ENCODE results near the gene CT47A1. TPM values are rescaled to one million over a fixed set of nuclear protein-coding genes. Genes with fewer than 3 reads are reported as not detected.
"Not testable (repeated sequence)": the region's sequence is repeated elsewhere in the genome, so short reads cannot be mapped to it uniquely, and the experiment has no call there.

Gene CT47A1
- not detected for polyA plus RNA-seq (2013, experiment 1 of 2)
- polyA plus RNA-seq (2013, experiment 2 of 2): not detected

GRCh38 chrX:120985660-120986059, at the start of gene CT47A1:
Gene CT47A1, minus strand, starts transcription at chrX:120985760. Its CDS starts 231 bp downstream, at chrX:120985529.
- H3K4me3 ChIP-seq (ENCODE audit: low read length); H2BK15ac ChIP-seq (replicated peaks; ENCODE audit: low read depth); H2BK5ac ChIP-seq (ENCODE audit: low read length); H3K79me1 ChIP-seq (ENCODE audit: low read length); H3K18ac ChIP-seq (ENCODE audit: low read length); H3K27me3 ChIP-seq (ENCODE audit: insufficient read depth, low read length, poor library complexity); H3K4me2 ChIP-seq (ENCODE audit: low read length); H3K27ac ChIP-seq (ENCODE audit: low read depth, low read length); H3K79me2 ChIP-seq (ENCODE audit: control insufficient read depth, insufficient read depth, low read length); H3K4me1 ChIP-seq (ENCODE audit: control insufficient read depth, low read depth, low read length); H4K8ac ChIP-seq (ENCODE audit: low read depth, low read length); H4K5ac ChIP-seq (ENCODE audit: low read length); H3K23ac ChIP-seq (ENCODE audit: low read length); H3K9ac ChIP-seq (ENCODE audit: low read length); H2AK5ac ChIP-seq (ENCODE audit: low read length); H3K36me3 ChIP-seq (ENCODE audit: control insufficient read depth, insufficient read depth, low read length); H3K4ac ChIP-seq (ENCODE audit: low read depth, low read length); DNase-seq; H3K56ac ChIP-seq (ENCODE audit: low read length); H2BK120ac ChIP-seq (ENCODE audit: low read depth, low read length): not testable (repeated sequence)
- WGBS (ENCODE audit: extremely low coverage, insufficient coverage, low lambda C conversion rate): no CpG with 5 or more reads among the region's 8 CpGs

GRCh38 chrX:121032531-121032930, 47.0 kb upstream of the CT47A1 start:
- no peak overlapping the region for H3K4ac ChIP-seq (ENCODE audit: low read depth, low read length)
- no peak overlapping the region for H3K18ac ChIP-seq (ENCODE audit: low read length)
- no peak overlapping the region for H3K4me2 ChIP-seq (ENCODE audit: low read length)
- H4K8ac ChIP-seq (ENCODE audit: low read depth, low read length): no peak overlapping the region
- no peak overlapping the region for H3K56ac ChIP-seq (ENCODE audit: low read length)
- no peaks in the 10 kb centered on the region for H3K4me1 ChIP-seq (ENCODE audit: control insufficient read depth, low read depth, low read length)
- no peak overlapping the region for H3K23ac ChIP-seq (ENCODE audit: low read length)
- H3K27ac ChIP-seq (ENCODE audit: low read depth, low read length): no peak overlapping the region
- H2BK5ac ChIP-seq (ENCODE audit: low read length): no peak overlapping the region
- H3K9ac ChIP-seq (ENCODE audit: low read length): no peak overlapping the region
- H3K79me1 ChIP-seq (ENCODE audit: low read length): no peaks in the 10 kb centered on the region
- no peaks in the 10 kb centered on the region for H3K27me3 ChIP-seq (ENCODE audit: insufficient read depth, low read length, poor library complexity)
- H3K36me3 ChIP-seq (ENCODE audit: control insufficient read depth, insufficient read depth, low read length): no peaks in the 10 kb centered on the region
- H2AK5ac ChIP-seq (ENCODE audit: low read length): no peak overlapping the region
- no peaks in the 10 kb centered on the region for H3K79me2 ChIP-seq (ENCODE audit: control insufficient read depth, insufficient read depth, low read length)
- no peak overlapping the region for H2BK15ac ChIP-seq (replicated peaks; ENCODE audit: low read depth)
- no peak overlapping the region for H3K4me3 ChIP-seq (ENCODE audit: low read length)
- H4K5ac ChIP-seq (ENCODE audit: low read length): no peak overlapping the region
- no peak overlapping the region for H2BK120ac ChIP-seq (ENCODE audit: low read depth, low read length)
- no CpG with 5 or more reads among the region's 2 CpGs for WGBS (ENCODE audit: extremely low coverage, insufficient coverage, low lambda C conversion rate)
- no peak for DNase-seq

DNA sequence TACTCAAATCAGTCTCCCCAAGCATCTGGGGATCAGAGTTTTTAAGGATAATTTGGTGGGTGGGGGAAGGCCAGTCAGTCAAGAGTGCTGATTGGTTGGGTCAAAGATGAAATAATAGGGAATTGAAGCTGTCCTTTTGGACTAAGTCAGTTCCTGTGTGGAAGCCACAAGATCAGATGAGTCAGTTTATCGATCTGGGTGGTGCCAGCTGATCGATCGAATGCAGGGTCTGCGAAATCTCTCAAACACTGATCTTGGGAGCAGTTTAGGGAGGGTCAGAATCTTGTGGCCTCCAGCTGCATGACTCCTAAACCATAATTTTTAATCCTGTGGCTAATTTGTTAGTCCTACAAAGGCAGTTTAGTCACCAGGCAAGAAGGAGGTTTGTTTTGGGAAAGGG, 44.5 kb upstream of the CT47A1 start:
- H2BK15ac ChIP-seq (replicated peaks; ENCODE audit: low read depth): no peak overlapping the region
- H3K4me2 ChIP-seq (ENCODE audit: low read length): no peak overlapping the region
- no CpG with 5 or more reads among the region's 4 CpGs for WGBS (ENCODE audit: extremely low coverage, insufficient coverage, low lambda C conversion rate)

DNA sequence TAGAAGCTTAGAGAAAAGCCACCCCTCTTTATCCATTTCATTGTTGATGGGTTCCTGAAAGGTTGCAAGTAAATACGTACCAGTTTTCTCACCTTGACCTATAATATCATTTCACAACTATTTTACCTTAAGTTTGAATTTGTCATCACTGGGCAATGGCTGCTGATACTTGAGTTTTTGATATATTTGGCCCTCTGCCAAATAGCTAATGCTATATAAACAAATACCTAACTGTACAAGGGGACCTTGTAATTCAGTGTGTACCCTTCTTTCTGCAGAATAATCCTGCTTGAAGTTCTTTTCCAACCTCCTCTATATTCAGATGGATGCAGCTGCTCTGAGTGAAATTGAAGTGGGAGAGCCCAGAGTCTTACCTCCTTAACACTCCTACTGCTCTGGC, 42.9 kb upstream of the CT47A1 start:
- Histone ChIP-seq H2AK5ac (ENCODE audit: low read length) (no peak overlapping the region), H3K79me2 (ENCODE audit: control insufficient read depth, insufficient read depth, low read length) (no peaks in the 10 kb centered on the region), H2BK120ac (ENCODE audit: low read depth, low read length) (no peak overlapping the region), H3K56ac (ENCODE audit: low read length) (no peak overlapping the region), H3K9ac (ENCODE audit: low read length) (no peak overlapping the region), H4K5ac (ENCODE audit: low read length) (no peak overlapping the region), H3K4me2 (ENCODE audit: low read length) (no peak overlapping the region), H3K4me3 (ENCODE audit: low read length) (no peak overlapping the region), H4K8ac (ENCODE audit: low read depth, low read length) (no peak overlapping the region), H3K4me1 (ENCODE audit: control insufficient read depth, low read depth, low read length) (no peaks in the 10 kb centered on the region), H2BK5ac (ENCODE audit: low read length) (no peak overlapping the region), H3K36me3 (ENCODE audit: control insufficient read depth, insufficient read depth, low read length) (no peaks in the 10 kb centered on the region), H3K23ac (ENCODE audit: low read length) (no peak overlapping the region), H3K18ac (ENCODE audit: low read length) (no peak overlapping the region), H2BK15ac (replicated peaks; ENCODE audit: low read depth) (no peak overlapping the region), H3K27ac (ENCODE audit: low read depth, low read length) (no peak overlapping the region), H3K4ac (ENCODE audit: low read depth, low read length) (no peak overlapping the region), H3K27me3 (ENCODE audit: insufficient read depth, low read length, poor library complexity) (no peaks in the 10 kb centered on the region), H3K79me1 (ENCODE audit: low read length) (no peaks in the 10 kb centered on the region)
- no peak for DNase-seq
- WGBS (ENCODE audit: extremely low coverage, insufficient coverage, low lambda C conversion rate): no CpG with 5 or more reads among the region's 1 CpG

More for the DNA sequence above, 44.5 kb upstream of the CT47A1 start:
- DNase-seq: no peak
- no peaks in the 10 kb centered on the region for H3K27me3 ChIP-seq (ENCODE audit: insufficient read depth, low read length, poor library complexity)
- no peak overlapping the region for H3K4me3 ChIP-seq (ENCODE audit: low read length)
- no peak overlapping the region for H3K23ac ChIP-seq (ENCODE audit: low read length)
- no peaks in the 10 kb centered on the region for H3K36me3 ChIP-seq (ENCODE audit: control insufficient read depth, insufficient read depth, low read length)
- H3K4ac ChIP-seq (ENCODE audit: low read depth, low read length): no peak overlapping the region
- H4K5ac ChIP-seq (ENCODE audit: low read length): no peak overlapping the region
- no peak overlapping the region for H4K8ac ChIP-seq (ENCODE audit: low read depth, low read length)
- H3K4me1 ChIP-seq (ENCODE audit: control insufficient read depth, low read depth, low read length): no peaks in the 10 kb centered on the region
- H2AK5ac ChIP-seq (ENCODE audit: low read length): no peak overlapping the region
- H3K56ac ChIP-seq (ENCODE audit: low read length): no peak overlapping the region
- no peak overlapping the region for H2BK120ac ChIP-seq (ENCODE audit: low read depth, low read length)
- no peaks in the 10 kb centered on the region for H3K79me1 ChIP-seq (ENCODE audit: low read length)
- no peak overlapping the region for H2BK5ac ChIP-seq (ENCODE audit: low read length)
- no peak overlapping the region for H3K9ac ChIP-seq (ENCODE audit: low read length)
- no peak overlapping the region for H3K27ac ChIP-seq (ENCODE audit: low read depth, low read length)
- H3K79me2 ChIP-seq (ENCODE audit: control insufficient read depth, insufficient read depth, low read length): no peaks in the 10 kb centered on the region
- H3K18ac ChIP-seq (ENCODE audit: low read length): no peak overlapping the region

DNA sequence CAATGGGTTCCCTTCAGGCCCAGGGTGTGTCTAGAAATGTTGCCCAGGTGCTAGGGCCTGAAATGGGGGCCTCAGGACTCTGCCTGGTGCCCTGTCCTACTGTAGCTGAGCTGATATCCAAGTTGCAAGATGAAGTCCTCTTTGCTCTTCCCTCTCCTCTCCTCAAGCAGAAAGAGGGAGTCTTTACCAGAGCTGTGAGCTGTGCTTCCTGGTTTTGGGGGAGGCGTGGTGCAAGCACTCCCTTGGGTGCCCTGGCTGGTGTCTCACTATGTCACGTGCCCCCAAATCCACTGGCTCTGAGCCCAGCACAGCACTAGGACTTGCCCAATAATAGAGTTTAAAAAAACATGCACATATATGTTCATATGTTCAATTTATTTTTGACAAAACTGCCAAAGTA, 29.3 kb upstream of the CT47A1 start:
- Histone ChIP-seq H2AK5ac (ENCODE audit: low read length) (no peak overlapping the region), H3K4ac (ENCODE audit: low read depth, low read length) (no peak overlapping the region), H3K4me1 (ENCODE audit: control insufficient read depth, low read depth, low read length) (no peaks in the 10 kb centered on the region), H3K36me3 (ENCODE audit: control insufficient read depth, insufficient read depth, low read length) (no peaks in the 10 kb centered on the region), H3K79me1 (ENCODE audit: low read length) (no peaks in the 10 kb centered on the region), H2BK15ac (replicated peaks; ENCODE audit: low read depth) (no peak overlapping the region), H3K4me2 (ENCODE audit: low read length) (no peak overlapping the region), H3K27ac (ENCODE audit: low read depth, low read length) (no peak overlapping the region), H3K56ac (ENCODE audit: low read length) (no peak overlapping the region), H2BK120ac (ENCODE audit: low read depth, low read length) (no peak overlapping the region), H3K27me3 (ENCODE audit: insufficient read depth, low read length, poor library complexity) (no peaks in the 10 kb centered on the region), H3K23ac (ENCODE audit: low read length) (no peak overlapping the region), H2BK5ac (ENCODE audit: low read length) (no peak overlapping the region), H3K9ac (ENCODE audit: low read length) (no peak overlapping the region), H4K5ac (ENCODE audit: low read length) (no peak overlapping the region), H3K18ac (ENCODE audit: low read length) (no peak overlapping the region), H4K8ac (ENCODE audit: low read depth, low read length) (no peak overlapping the region), H3K79me2 (ENCODE audit: control insufficient read depth, insufficient read depth, low read length) (no peaks in the 10 kb centered on the region), H3K4me3 (ENCODE audit: low read length) (no peak overlapping the region)
- DNase-seq: no peak
- no CpG with 5 or more reads among the region's 2 CpGs for WGBS (ENCODE audit: extremely low coverage, insufficient coverage, low lambda C conversion rate)

- Histone ChIP-seq H3K36me3 (ENCODE audit: control insufficient read depth, insufficient read depth, low read length) (no peaks in the 10 kb centered on the region), H2BK5ac (ENCODE audit: low read length) (no peak overlapping the region), H3K79me1 (ENCODE audit: low read length) (no peaks in the 10 kb centered on the region), H3K27me3 (ENCODE audit: insufficient read depth, low read length, poor library complexity) (no peaks in the 10 kb centered on the region), H2BK15ac (replicated peaks; ENCODE audit: low read depth) (no peak overlapping the region), H3K18ac (ENCODE audit: low read length) (no peak overlapping the region), H3K4me3 (ENCODE audit: low read length) (no peak overlapping the region), H2AK5ac (ENCODE audit: low read length) (no peak overlapping the region), H3K4me1 (ENCODE audit: control insufficient read depth, low read depth, low read length) (no peaks in the 10 kb centered on the region), H3K9ac (ENCODE audit: low read length) (no peak overlapping the region), H3K4ac (ENCODE audit: low read depth, low read length) (no peak overlapping the region), H3K79me2 (ENCODE audit: control insufficient read depth, insufficient read depth, low read length) (no peaks in the 10 kb centered on the region), H4K5ac (ENCODE audit: low read length) (no peak overlapping the region), H3K27ac (ENCODE audit: low read depth, low read length) (no peak overlapping the region), H2BK120ac (ENCODE audit: low read depth, low read length) (no peak overlapping the region), H3K4me2 (ENCODE audit: low read length) (no peak overlapping the region), H3K23ac (ENCODE audit: low read length) (no peak overlapping the region), H4K8ac (ENCODE audit: low read depth, low read length) (no peak overlapping the region), H3K56ac (ENCODE audit: low read length) (no peak overlapping the region)
- no peak for DNase-seq
Observed at GRCh38 chrX:121013897-121014455, 28.4 kb upstream of the CT47A1 start.

Measured in mesendoderm (in vitro differentiated cells).